ENCODE measurements around the gene PITPNB.

GRCh38 chr22:27952091-27952490, 33.0 kb upstream of the PITPNB start:
- TF ChIP-seq CTCF (IDR thresholded peaks at IDR 0.05; ENCODE audit: low read length) (no peak), EZH2 (IDR thresholded peaks at IDR 0.05; ENCODE audit: borderline replicate concordance, low read length) (no peak)
